Measurements from ENCODE around the gene EEF1A2.

Gene EEF1A2

DNA sequence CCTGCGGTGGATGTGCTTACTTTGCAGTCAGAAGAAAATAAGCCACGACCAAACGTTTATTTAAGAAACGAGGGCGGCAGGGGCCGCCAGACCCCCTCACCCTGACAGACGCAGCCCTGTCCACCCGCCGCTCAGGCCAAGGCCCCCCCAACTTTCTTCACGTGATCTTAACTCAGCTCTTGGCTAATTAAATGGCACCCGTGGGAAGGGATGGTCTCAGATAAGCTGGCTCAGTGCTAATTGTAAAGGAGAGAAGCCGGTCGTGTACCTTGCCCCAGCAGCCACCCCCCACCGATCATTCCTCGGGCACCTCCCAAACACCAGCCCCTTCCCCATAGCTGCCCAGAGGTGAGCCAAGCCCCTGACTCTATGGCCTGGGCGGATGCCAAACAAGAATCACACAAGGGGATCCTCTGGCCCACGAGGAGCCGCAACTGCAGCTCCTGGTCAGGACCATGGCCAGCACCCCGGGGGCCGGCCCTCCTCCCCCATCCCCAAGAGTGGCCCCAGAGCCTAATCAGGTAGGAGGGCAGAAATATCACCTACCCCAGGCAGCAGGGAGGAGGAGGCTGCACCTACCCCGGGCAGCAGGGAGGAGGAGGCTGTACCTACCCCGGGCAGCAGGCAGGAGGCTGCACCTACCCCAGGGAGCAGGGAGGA is 37.6 kb downstream of the EEF1A2 start:
- H3K27ac ChIP-seq (ENCODE audit: insufficient read depth, low read length, poor library complexity, severe bottlenecking), result no peak overlapping the region
- H3K9me3 ChIP-seq (ENCODE audit: control insufficient read depth, low read length), result no peaks in the 10 kb centered on the region
- peaks cover 9% of the 10 kb centered on the region for H3K27me3 ChIP-seq (replicated peaks; ENCODE audit: control insufficient read depth, insufficient read depth, low read length, poor library complexity, severe bottlenecking)
- no peaks in the 10 kb centered on the region for H3K36me3 ChIP-seq (ENCODE audit: control insufficient read depth, insufficient read depth, low read length)
- peaks cover 3% of the 10 kb centered on the region for H3K4me1 ChIP-seq (ENCODE audit: control insufficient read depth, insufficient read depth, low read length, poor library complexity, severe bottlenecking)
- no peak for DNase-seq
- H3K4me3 ChIP-seq (ENCODE audit: insufficient read depth, low read depth, low read length, poor library complexity, severe bottlenecking), result no peak overlapping the region

DNA sequence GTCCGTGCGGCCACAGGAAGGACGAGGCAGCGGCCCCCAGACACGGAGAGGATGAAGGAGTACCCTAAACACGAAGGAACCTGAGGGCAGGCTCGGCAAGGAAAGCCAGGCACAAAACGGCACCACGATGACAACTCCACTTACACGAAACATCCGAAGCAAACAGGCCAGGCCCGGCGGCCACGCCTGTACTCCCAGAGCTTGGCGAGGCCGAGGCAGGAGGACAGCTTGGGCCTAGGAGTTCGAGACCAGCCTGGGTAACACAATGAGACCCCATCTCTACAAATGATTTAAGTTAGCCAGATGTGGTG is 39.9 kb downstream of the EEF1A2 start:
- H3K27ac ChIP-seq (ENCODE audit: insufficient read depth, low read length, poor library complexity, severe bottlenecking), result no peak overlapping the region
- H3K36me3 ChIP-seq (ENCODE audit: control insufficient read depth, insufficient read depth, low read length), result no peaks in the 10 kb centered on the region
- H3K4me3 ChIP-seq (ENCODE audit: insufficient read depth, low read depth, low read length, poor library complexity, severe bottlenecking), result no peak overlapping the region
- no peaks in the 10 kb centered on the region for H3K9me3 ChIP-seq (ENCODE audit: control insufficient read depth, low read length)
- peaks cover 3% of the 10 kb centered on the region for H3K4me1 ChIP-seq (ENCODE audit: control insufficient read depth, insufficient read depth, low read length, poor library complexity, severe bottlenecking)
- no peak for DNase-seq
- peaks cover 17% of the 10 kb centered on the region for H3K27me3 ChIP-seq (replicated peaks; ENCODE audit: control insufficient read depth, insufficient read depth, low read length, poor library complexity, severe bottlenecking)

DNA sequence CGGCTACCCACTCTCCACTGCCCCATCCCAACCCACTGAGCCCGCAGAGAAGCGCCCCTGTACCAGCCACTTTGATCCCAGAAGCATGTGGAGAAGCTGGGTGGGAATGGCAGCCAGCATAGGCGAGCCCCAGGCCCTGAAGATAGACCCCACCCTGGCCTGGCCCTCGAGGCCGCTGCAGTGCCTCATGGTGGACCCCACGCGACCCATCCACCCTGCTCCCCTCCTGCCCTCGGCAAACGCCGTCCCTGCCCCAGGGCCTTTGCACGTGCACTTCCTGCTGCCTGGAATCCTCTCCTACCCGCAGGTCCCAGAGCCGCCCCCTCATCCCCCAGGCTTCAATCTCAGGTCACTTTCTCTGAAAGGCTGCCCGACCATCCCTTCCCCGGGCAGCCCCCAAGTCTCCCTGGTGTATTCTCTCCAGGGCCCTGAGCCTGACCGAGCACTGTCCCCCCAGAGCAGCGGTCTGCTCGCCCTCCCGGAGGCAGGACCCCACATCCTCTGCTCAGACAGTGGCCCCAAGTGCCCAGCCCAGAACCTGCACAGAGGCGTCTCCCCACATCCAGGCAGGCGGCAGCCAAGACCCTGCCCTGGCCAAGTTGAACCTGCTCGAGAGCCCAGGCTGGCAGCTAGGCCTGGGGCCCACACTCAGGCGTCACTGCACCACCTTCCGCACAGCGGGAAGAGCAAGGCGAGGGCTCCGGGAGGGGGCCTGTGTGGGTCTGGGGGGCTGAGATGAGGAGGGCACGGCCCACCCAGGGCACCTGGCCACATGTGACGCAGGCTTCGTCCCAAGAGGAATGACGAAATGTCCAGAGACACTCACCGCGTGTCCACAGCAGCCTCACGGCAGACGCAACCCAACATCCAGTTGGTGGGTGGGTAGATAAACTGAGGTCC is 40.5 kb downstream of the EEF1A2 start:
- Histone ChIP-seq H3K9me3 (ENCODE audit: control insufficient read depth, low read length) (no peaks in the 10 kb centered on the region), H3K4me3 (ENCODE audit: insufficient read depth, low read depth, low read length, poor library complexity, severe bottlenecking) (no peak overlapping the region), H3K27me3 (replicated peaks; ENCODE audit: control insufficient read depth, insufficient read depth, low read length, poor library complexity, severe bottlenecking) (peaks cover 18% of the 10 kb centered on the region), H3K4me1 (ENCODE audit: control insufficient read depth, insufficient read depth, low read length, poor library complexity, severe bottlenecking) (peaks cover 3% of the 10 kb centered on the region), H3K36me3 (ENCODE audit: control insufficient read depth, insufficient read depth, low read length) (no peaks in the 10 kb centered on the region), H3K27ac (ENCODE audit: insufficient read depth, low read length, poor library complexity, severe bottlenecking) (no peak overlapping the region)
- no peak for DNase-seq

DNA sequence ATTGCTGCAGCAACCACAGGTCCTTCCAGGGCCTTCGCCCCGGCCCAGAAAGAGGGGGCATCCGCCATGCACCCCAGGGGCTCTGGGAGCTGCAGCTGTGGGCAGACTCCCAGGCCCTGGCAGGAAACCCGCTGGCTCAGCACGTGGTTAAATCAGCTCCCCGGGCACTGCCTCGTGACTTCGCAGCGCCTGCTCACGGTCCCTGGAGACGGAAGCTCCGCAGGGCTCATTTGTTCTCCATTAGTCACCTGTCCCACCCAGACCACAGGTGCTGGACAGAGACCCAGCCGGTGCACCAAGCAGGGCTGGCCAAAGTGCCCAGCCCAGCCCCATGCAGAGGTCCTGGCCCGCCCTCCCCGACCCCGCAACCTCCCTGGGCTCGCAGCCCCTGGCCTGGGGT is 41.1 kb downstream of the EEF1A2 start:
- Histone ChIP-seq H3K4me3 (ENCODE audit: insufficient read depth, low read depth, low read length, poor library complexity, severe bottlenecking) (no peak overlapping the region), H3K36me3 (ENCODE audit: control insufficient read depth, insufficient read depth, low read length) (no peaks in the 10 kb centered on the region), H3K9me3 (ENCODE audit: control insufficient read depth, low read length) (no peaks in the 10 kb centered on the region), H3K27me3 (replicated peaks; ENCODE audit: control insufficient read depth, insufficient read depth, low read length, poor library complexity, severe bottlenecking) (peaks cover 18% of the 10 kb centered on the region), H3K27ac (ENCODE audit: insufficient read depth, low read length, poor library complexity, severe bottlenecking) (no peak overlapping the region), H3K4me1 (ENCODE audit: control insufficient read depth, insufficient read depth, low read length, poor library complexity, severe bottlenecking) (peaks cover 3% of the 10 kb centered on the region)
- DNase-seq, result no peak

DNA sequence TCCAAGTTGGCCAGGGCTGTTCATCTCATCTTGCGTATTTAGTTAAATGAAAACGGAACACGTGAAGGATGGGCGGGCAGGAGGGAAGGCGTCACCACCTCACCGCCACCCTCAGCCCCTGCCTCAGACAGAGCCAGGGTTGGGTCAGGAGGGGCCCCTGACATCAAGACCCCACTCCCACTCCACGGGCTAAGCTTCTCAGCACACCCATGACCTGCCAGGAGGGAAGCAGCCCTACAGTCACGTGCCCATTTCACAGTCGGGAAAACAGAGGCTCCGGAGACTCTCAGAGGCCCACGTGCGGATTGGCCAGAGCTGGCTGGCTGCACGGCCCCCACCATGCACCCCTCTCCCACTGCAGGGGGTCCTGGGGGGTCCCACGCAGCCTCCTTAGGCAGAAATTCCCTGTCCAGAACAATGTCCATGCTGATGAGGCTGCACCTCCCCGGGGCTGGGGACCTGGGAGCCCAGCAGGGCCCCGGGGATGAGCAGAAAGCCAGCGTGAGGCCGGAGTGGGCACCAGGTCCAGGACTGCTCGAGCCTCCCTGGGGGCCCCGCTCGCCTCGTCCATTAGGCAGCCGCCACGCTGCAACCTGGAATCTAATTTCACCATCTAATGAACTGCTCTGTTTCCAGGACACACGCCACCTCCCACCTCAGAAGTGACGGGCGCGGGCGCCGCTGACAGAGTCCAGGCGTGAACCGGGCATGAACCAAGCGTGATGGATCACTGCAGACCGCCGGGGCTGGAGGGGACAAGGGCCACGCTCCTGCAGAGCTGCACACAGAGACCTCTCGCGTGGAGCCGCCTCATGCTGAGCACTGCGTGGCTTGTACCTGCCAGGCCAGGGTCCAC is 42.2 kb downstream of the EEF1A2 start:
- Histone ChIP-seq H3K9me3 (ENCODE audit: control insufficient read depth, low read length) (no peaks in the 10 kb centered on the region), H3K36me3 (ENCODE audit: control insufficient read depth, insufficient read depth, low read length) (no peaks in the 10 kb centered on the region), H3K27ac (ENCODE audit: insufficient read depth, low read length, poor library complexity, severe bottlenecking) (no peak overlapping the region), H3K27me3 (replicated peaks; ENCODE audit: control insufficient read depth, insufficient read depth, low read length, poor library complexity, severe bottlenecking) (peaks cover 17% of the 10 kb centered on the region), H3K4me3 (ENCODE audit: insufficient read depth, low read depth, low read length, poor library complexity, severe bottlenecking) (no peak overlapping the region), H3K4me1 (ENCODE audit: control insufficient read depth, insufficient read depth, low read length, poor library complexity, severe bottlenecking) (peaks cover 3% of the 10 kb centered on the region)
- DNase-seq, result no peak

DNA sequence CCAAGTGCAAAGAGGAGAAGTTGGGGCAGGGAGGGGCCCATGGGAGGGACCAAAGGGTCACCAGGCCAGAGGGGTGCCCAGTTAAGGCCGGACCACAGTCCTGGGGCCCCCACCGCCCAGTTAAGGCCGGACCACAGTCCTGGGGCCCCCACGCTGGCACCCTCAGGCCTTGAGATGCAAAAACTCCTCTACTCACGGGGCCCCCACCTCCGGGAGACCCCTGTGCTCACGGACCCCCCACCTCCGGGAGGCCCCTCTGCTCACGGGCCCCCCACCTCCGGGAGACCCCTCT is 43.4 kb downstream of the EEF1A2 start:
- peaks cover 3% of the 10 kb centered on the region for H3K4me1 ChIP-seq (ENCODE audit: control insufficient read depth, insufficient read depth, low read length, poor library complexity, severe bottlenecking)
- no peak for DNase-seq
- no peaks in the 10 kb centered on the region for H3K36me3 ChIP-seq (ENCODE audit: control insufficient read depth, insufficient read depth, low read length)
- H3K27ac ChIP-seq (ENCODE audit: insufficient read depth, low read length, poor library complexity, severe bottlenecking), result no peak overlapping the region
- H3K4me3 ChIP-seq (ENCODE audit: insufficient read depth, low read depth, low read length, poor library complexity, severe bottlenecking), result no peak overlapping the region
- peaks cover 14% of the 10 kb centered on the region for H3K27me3 ChIP-seq (replicated peaks; ENCODE audit: control insufficient read depth, insufficient read depth, low read length, poor library complexity, severe bottlenecking)
- H3K9me3 ChIP-seq (ENCODE audit: control insufficient read depth, low read length), result no peaks in the 10 kb centered on the region

DNA sequence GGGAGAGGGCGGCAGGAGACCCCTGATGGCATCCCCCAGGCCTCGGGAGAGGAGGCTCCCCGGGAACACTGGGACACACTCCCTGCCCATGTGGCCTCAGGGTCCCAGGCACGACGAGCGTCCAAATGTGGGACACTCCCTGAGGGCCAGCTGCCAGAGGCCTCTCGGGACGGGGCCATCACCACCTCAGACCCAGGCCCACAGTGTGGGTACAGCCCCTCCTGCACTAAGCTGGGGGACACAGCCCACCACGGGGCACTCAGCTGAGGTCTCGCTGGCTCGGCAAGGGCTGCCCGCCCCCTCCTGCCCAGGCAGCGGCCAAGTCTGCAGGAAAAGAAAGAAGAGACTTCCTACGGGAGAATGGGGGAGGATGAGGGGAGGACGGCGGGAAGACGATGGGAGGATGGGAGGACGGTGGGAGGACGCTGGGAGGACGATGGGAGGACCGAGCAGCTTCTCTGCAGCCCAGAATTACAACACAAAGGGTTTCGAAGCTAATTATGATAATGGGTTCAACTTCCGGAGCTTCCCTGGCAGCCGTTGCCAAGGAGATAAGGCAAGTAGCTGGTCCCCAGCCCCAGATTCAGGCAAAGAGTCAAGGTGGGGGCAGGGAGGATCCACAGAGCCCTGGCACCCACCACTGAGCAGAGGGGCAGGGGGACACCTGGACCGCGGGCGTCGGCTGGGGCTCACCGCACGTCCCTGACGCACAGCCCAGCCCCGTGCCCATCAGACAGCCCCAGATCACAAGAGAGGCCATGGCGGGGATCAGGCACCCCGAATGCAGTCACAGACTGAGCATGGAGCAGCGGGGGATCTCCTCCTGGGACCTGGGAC is 43.9 kb downstream of the EEF1A2 start:
- Histone ChIP-seq H3K27me3 (replicated peaks; ENCODE audit: control insufficient read depth, insufficient read depth, low read length, poor library complexity, severe bottlenecking) (peaks cover 14% of the 10 kb centered on the region), H3K4me3 (ENCODE audit: insufficient read depth, low read depth, low read length, poor library complexity, severe bottlenecking) (no peak overlapping the region), H3K36me3 (ENCODE audit: control insufficient read depth, insufficient read depth, low read length) (no peaks in the 10 kb centered on the region), H3K27ac (ENCODE audit: insufficient read depth, low read length, poor library complexity, severe bottlenecking) (no peak overlapping the region), H3K4me1 (ENCODE audit: control insufficient read depth, insufficient read depth, low read length, poor library complexity, severe bottlenecking) (peaks cover 3% of the 10 kb centered on the region), H3K9me3 (ENCODE audit: control insufficient read depth, low read length) (no peaks in the 10 kb centered on the region)
- no peak for DNase-seq

DNA sequence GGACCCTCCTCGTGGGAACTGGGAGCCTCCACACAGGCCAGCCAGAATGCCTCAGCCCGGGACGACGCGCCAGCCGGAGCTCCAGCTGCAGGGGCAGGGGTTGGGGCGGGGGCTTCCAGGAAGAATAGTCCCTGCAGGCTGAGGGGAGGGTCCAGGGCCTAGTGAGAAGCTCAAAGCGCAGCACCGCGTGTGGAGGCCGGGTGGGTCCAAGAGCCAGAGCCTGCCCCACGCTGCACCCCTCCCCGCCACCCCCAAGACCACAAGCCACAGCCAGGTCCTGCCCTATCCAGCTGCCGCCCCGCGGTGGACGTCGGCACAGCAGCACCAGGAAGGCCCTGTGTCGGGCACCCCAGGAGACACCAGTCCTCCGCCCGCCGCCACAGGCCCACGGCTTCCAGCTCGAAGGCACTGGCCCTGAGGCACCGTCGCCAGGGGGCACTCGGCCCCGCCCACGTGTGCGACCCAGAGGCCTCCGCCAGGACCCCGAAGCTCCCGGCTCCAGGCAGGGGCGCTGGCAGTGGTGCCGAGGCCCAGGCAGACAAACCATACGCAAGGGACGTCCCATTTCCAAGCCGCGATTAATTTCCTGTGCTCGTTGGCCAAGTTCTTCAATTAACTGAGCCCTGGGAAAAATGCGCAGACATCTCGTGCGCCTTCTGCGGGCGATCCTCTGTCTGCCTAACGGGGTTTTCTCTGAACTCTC is 45.9 kb downstream of the EEF1A2 start:
- peaks cover 3% of the 10 kb centered on the region for H3K4me1 ChIP-seq (ENCODE audit: control insufficient read depth, insufficient read depth, low read length, poor library complexity, severe bottlenecking)
- no peak overlapping the region for H3K27ac ChIP-seq (ENCODE audit: insufficient read depth, low read length, poor library complexity, severe bottlenecking)
- H3K36me3 ChIP-seq (ENCODE audit: control insufficient read depth, insufficient read depth, low read length), result no peaks in the 10 kb centered on the region
- H3K27me3 ChIP-seq (replicated peaks; ENCODE audit: control insufficient read depth, insufficient read depth, low read length, poor library complexity, severe bottlenecking), result peaks cover 14% of the 10 kb centered on the region
- H3K4me3 ChIP-seq (ENCODE audit: insufficient read depth, low read depth, low read length, poor library complexity, severe bottlenecking), result no peak overlapping the region
- no peaks in the 10 kb centered on the region for H3K9me3 ChIP-seq (ENCODE audit: control insufficient read depth, low read length)
- DNase-seq, result no peak

DNA sequence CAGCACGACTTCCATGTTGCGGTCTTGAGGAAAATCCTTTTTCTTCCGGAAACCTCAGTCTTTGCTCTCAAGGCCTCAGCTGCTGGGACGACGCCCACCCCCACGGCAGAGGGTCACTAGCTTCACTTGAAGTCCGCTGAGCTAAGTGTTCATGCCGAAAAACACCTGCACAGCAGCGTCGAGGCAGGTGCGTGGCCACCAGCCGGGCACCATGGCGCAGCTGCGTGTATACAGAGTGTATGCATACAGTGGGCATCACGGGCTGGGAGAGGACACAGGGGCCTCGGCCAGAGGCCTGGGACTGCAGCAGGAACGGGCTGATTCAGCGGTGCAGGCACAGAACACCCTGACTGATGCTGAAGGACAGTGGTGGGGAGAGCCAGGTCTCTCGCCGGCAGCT is 46.5 kb downstream of the EEF1A2 start:
- H3K9me3 ChIP-seq (ENCODE audit: control insufficient read depth, low read length), result no peaks in the 10 kb centered on the region
- no peak overlapping the region for H3K4me3 ChIP-seq (ENCODE audit: insufficient read depth, low read depth, low read length, poor library complexity, severe bottlenecking)
- H3K4me1 ChIP-seq (ENCODE audit: control insufficient read depth, insufficient read depth, low read length, poor library complexity, severe bottlenecking), result no peaks in the 10 kb centered on the region
- H3K27me3 ChIP-seq (replicated peaks; ENCODE audit: control insufficient read depth, insufficient read depth, low read length, poor library complexity, severe bottlenecking), result peaks cover 14% of the 10 kb centered on the region
- H3K27ac ChIP-seq (ENCODE audit: insufficient read depth, low read length, poor library complexity, severe bottlenecking), result no peak overlapping the region
- H3K36me3 ChIP-seq (ENCODE audit: control insufficient read depth, insufficient read depth, low read length), result no peaks in the 10 kb centered on the region
- DNase-seq, result no peak

Data from effector memory CD4-positive, alpha-beta T cell (primary cell).